ENCODE data around the gene TSPAN17.

GRCh38 chr5:176651472-176651980 lies 4.2 kb downstream of the TSPAN17 start:
- no peak for TF ChIP-seq CTCF (IDR thresholded peaks at IDR 0.05; ENCODE audit: poor library complexity)
- TF ChIP-seq EZH2 (IDR thresholded peaks at IDR 0.05; ENCODE audit: borderline replicate concordance): no peak

Measured in hepatocyte (in vitro differentiated cells).